Caco-2 (cell line): Measurements from ENCODE around the gene SNRNP25. TPM values are rescaled to one million over a fixed set of nuclear protein-coding genes. Genes with fewer than 3 reads are reported as not detected.

Source experiments
- BruUV-seq: library from RNA; stranded (reverse); fragments of 400-500 nt; replicated peaks from 2 replicates; lab custom pipeline; 2021; lab: Mats Ljungman, UMichigan
- CTCF ChIA-PET: fragments of 300-600 bp; sonication (Branson Sonifier 250); formaldehyde crosslinking; loops from one replicate; lab custom pipeline; 2022; ENCODE audit warnings: antibody characterized with exemption; lab: Charles Lee
- POLR2A ChIA-PET: fragments of 300-600 bp; sonication (Branson Sonifier 250); formaldehyde crosslinking; loops from one replicate; lab custom pipeline; 2022; ENCODE audit warnings: antibody characterized with exemption; lab: Charles Lee
- DNase-seq, 2 experiments: peaks; one replicate each; pipeline versions ENCODE4 v3.0.0 to v3.0.0-alpha.2; 2020 to 2022
- H3K27me3 ChIP-seq: replicated peaks from 2 replicates; pipeline ENCODE4 v1.6.0; 2011; ENCODE audit warnings: low read length; ENCODE audit not compliant: control insufficient read depth, insufficient read depth
- H3K36me3 ChIP-seq: 2 replicates; pipeline ENCODE4 v1.5.1; 2011; ENCODE audit warnings: low read length; ENCODE audit not compliant: control insufficient read depth, insufficient read depth
- H3K4me1 ChIP-seq: fragments of 250-450 bp; sonication (Bioruptor Pico); 2 replicates; pipeline ENCODE4 v1.5.1; 2020; ENCODE audit warnings: mild to moderate bottlenecking
- H3K4me3 ChIP-seq: 2 replicates; pipeline ENCODE4 v1.5.1; 2011; ENCODE audit warnings: low read depth, mild to moderate bottlenecking, control low read depth, low read length
- H3K9me3 ChIP-seq: fragments of 250-450 bp; sonication (Bioruptor Pico); 2 replicates; pipeline ENCODE4 v1.5.1; 2020; ENCODE audit warnings: mild to moderate bottlenecking, moderate library complexity
- H3K27ac Mint-ChIP-seq: one replicate; pipeline ENCODE4 v1.8.0; 2022; ENCODE audit warnings: mixed read lengths; ENCODE audit not compliant: unreplicated experiment
- H3K27me3 Mint-ChIP-seq: one replicate; pipeline ENCODE4 v1.8.0; 2022; ENCODE audit warnings: mixed read lengths; ENCODE audit not compliant: insufficient read depth, unreplicated experiment
- H3K36me3 Mint-ChIP-seq: one replicate; pipeline ENCODE4 v1.8.0; 2022; ENCODE audit warnings: mild to moderate bottlenecking, mixed read lengths; ENCODE audit not compliant: insufficient read depth, unreplicated experiment
- H3K4me1 Mint-ChIP-seq: one replicate; pipeline ENCODE4 v1.8.0; 2022; ENCODE audit warnings: low read depth, mixed read lengths; ENCODE audit not compliant: unreplicated experiment
- H3K4me3 Mint-ChIP-seq: one replicate; pipeline ENCODE4 v1.8.0; 2022; ENCODE audit warnings: mild to moderate bottlenecking, moderate library complexity, mixed read lengths; ENCODE audit not compliant: unreplicated experiment
- H3K9me3 Mint-ChIP-seq: one replicate; pipeline ENCODE4 v1.8.0; 2022; ENCODE audit warnings: mixed read lengths; ENCODE audit not compliant: unreplicated experiment
- intact Hi-C: fragments of 100-400 bp; cut with micrococcal nuclease; formaldehyde crosslinking; loops from one replicate; pipeline ENCODE4 v1.10.0; 2022; ENCODE audit not compliant: unreplicated experiment
- total RNA-seq: library from RNA; stranded (reverse); gene quantifications from 2 replicates; pipeline ENCODE4 v1.2.3, GENCODE V29; 2022
- TF ChIP-seq, protein P1 (sequence below), 2 experiments: fragments of 200-600 bp in 1 of 2; IDR thresholded peaks; 1 replicate in 1 of 2; 2 replicates in 1 of 2; pipeline versions ENCODE4 v1.5.1 to v1.8.0; 2011 to 2022; ENCODE audit warnings: antibody characterized with exemption in 1 of 2, control low read depth in 1 of 2, inconsistent platforms in 1 of 2, low read depth in 1 of 2, low read length in 1 of 2, mild to moderate bottlenecking in 1 of 2, moderate library complexity in 1 of 2; ENCODE audit not compliant: insufficient read depth in 1 of 2, severe bottlenecking in 1 of 2, unreplicated experiment in 1 of 2

The SNRNP25 gene
- total RNA-seq, 1 experiment from 2014 or later = 57.1 TPM

DNA sequence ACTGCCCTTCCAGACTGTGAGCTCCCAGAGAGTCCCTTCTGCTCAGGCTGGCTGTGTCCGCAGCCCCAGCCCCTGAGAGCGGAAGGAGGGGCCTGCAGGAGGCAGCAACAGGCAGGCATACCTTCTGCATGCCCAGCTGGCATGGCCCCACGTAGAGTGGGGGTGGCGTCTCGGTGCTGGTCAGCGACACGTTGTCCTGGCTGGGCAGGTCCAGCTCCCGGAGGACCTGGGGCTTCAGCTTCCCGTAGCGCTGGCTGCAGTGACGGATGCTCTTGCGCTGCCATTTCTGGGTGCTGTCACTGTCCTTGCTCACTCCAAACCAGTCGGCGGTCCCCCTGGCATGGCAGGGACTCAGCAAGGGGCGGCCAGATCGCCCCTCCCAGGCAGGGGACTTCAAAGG lies 9.8 kb downstream of the SNRNP25 start:
- no peak overlapping the region for H3K4me3 Mint-ChIP-seq
- H3K4me1 Mint-ChIP-seq = no peaks in the 10 kb centered on the region
- Histone ChIP-seq H3K4me1 (no peaks in the 10 kb centered on the region), H3K4me3 (no peak overlapping the region), H3K9me3 (no peaks in the 10 kb centered on the region), H3K36me3 (no peaks in the 10 kb centered on the region; the same call in none of the 2 replicates), H3K27me3 (no peaks in the 10 kb centered on the region)
- no peak for DNase-seq
- no peaks in the 10 kb centered on the region for H3K9me3 Mint-ChIP-seq
- TF ChIP-seq, protein P1, sequence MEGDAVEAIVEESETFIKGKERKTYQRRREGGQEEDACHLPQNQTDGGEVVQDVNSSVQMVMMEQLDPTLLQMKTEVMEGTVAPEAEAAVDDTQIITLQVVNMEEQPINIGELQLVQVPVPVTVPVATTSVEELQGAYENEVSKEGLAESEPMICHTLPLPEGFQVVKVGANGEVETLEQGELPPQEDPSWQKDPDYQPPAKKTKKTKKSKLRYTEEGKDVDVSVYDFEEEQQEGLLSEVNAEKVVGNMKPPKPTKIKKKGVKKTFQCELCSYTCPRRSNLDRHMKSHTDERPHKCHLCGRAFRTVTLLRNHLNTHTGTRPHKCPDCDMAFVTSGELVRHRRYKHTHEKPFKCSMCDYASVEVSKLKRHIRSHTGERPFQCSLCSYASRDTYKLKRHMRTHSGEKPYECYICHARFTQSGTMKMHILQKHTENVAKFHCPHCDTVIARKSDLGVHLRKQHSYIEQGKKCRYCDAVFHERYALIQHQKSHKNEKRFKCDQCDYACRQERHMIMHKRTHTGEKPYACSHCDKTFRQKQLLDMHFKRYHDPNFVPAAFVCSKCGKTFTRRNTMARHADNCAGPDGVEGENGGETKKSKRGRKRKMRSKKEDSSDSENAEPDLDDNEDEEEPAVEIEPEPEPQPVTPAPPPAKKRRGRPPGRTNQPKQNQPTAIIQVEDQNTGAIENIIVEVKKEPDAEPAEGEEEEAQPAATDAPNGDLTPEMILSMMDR (IDR thresholded peaks at IDR 0.05; ENCODE audit: insufficient read depth in 1 of 2, low read depth in 1 of 2, low read length in 1 of 2, severe bottlenecking in 1 of 2, unreplicated experiment in 1 of 2) = no peak
- intact Hi-C loops = no loop called here
- peaks cover 31% of the 10 kb centered on the region for H3K36me3 Mint-ChIP-seq
- ChIA-PET CTCF (interaction anchor here (0.9 kb wide), 1 partner anchor 33 kb away, joined by 4 read pairs; no protein-coding TSS in a partner anchor), POLR2A (no interaction called here)
- H3K27me3 Mint-ChIP-seq = no peaks in the 10 kb centered on the region
- no peak overlapping the region for H3K27ac Mint-ChIP-seq
- no TSS peak for BruUV-seq

DNA sequence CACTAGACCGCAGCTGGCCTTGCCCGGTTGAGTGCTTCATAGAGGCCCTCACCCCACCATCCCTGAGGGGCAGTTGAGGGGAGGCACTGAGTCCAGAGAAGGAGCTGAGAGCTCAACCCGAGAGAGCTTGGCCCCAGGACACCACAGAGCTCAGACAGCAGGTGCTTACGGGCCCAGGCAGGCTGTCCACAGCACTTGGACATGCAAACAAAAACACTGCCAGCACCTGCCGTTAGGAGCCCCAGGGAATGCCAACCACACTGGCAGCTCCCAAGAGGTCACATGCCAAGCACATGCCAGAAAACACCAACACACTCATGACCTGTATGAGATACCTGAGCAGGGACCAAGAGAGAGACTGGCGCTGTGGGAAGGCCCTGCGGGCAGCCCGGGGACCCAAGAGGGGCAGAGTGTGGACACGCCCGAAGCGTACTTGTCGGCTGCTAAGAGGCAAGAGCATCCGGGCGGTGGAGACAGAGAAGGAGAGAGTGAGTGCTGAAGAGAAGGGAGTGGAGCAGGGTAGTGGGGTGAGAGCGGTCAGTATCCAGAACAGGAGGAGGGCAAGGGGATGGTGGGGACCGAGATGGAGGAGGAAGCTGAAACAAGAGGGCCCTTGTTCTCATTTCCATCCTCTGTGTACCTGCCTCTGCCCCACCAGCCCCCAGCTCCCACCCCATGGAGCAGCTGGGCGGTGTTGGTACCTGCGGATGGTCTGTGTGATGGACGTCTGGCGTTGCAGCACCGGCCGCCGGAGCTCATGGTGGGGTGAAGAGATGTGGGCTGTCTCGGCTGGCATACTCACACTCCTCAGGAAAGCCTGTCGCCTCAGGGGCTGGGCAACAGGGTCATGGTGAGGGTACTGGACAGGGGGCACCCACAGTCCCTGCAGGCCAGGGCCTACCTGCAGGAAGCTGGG lies 10.6 kb downstream of the SNRNP25 start:
- H3K4me3 ChIP-seq = no peak overlapping the region
- Mint-ChIP-seq H3K36me3 (peaks cover 31% of the 10 kb centered on the region), H3K27me3 (no peaks in the 10 kb centered on the region), H3K4me3 (no peak overlapping the region), H3K4me1 (no peaks in the 10 kb centered on the region), H3K9me3 (no peaks in the 10 kb centered on the region), H3K27ac (no peak overlapping the region)
- H3K36me3 ChIP-seq = no peaks in the 10 kb centered on the region; the same call in none of the 2 replicates
- ChIA-PET CTCF (interaction anchor here (0.9 to 1.8 kb wide), 2 partner anchors 13 to 33 kb away, joined by 4 to 11 read pairs; partner anchors contain the start of gene MPG), POLR2A (no interaction called here)
- TF ChIP-seq, protein P1 (IDR thresholded peaks at IDR 0.05; ENCODE audit: insufficient read depth in 1 of 2, low read depth in 1 of 2, low read length in 1 of 2, severe bottlenecking in 1 of 2, unreplicated experiment in 1 of 2) = no peak
- no TSS peak for BruUV-seq
- intact Hi-C loops = no loop called here
- H3K4me1 ChIP-seq = no peaks in the 10 kb centered on the region
- no peaks in the 10 kb centered on the region for H3K27me3 ChIP-seq
- H3K9me3 ChIP-seq = no peaks in the 10 kb centered on the region
- DNase-seq = no peak

DNA sequence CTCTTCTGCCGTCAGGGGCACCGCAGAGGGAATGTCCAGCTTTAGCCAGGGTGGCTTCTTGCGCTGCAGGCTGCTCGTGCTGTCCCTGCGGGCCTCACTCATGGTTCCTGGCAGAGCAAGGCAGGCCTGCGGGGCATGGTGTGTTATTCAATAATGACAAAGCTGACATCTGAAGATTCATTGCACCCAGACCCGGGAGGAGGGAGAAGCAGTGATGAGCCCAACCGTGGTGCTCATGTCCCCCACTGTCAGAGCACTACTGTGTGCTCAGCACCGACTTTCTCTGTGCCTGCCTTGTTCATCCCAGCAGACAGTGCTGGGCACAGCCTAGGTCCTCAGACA lies 11.3 kb downstream of the SNRNP25 start:
- no peak overlapping the region for H3K4me3 ChIP-seq
- Mint-ChIP-seq H3K4me1 (no peaks in the 10 kb centered on the region), H3K27ac (no peak overlapping the region), H3K9me3 (no peaks in the 10 kb centered on the region), H3K4me3 (no peak overlapping the region), H3K27me3 (no peaks in the 10 kb centered on the region), H3K36me3 (peaks cover 26% of the 10 kb centered on the region)
- no TSS peak for BruUV-seq
- CTCF ChIA-PET = interaction anchor here (1.4 to 1.8 kb wide), 2 partner anchors 12 to 116 kb away, joined by 5 to 11 read pairs; partner anchors contain the start of genes HBQ1 and MPG
- no peaks in the 10 kb centered on the region for H3K9me3 ChIP-seq
- no peaks in the 10 kb centered on the region; the same call in none of the 2 replicates for H3K36me3 ChIP-seq
- H3K4me1 ChIP-seq = no peaks in the 10 kb centered on the region
- intact Hi-C loops = loop anchor here (1.0 kb wide), 1 partner anchor 32 kb away; no protein-coding TSS in a partner anchor
- no peak for DNase-seq
- POLR2A ChIA-PET = no interaction called here
- TF ChIP-seq, protein P1 (IDR thresholded peaks at IDR 0.05; ENCODE audit: insufficient read depth in 1 of 2, low read depth in 1 of 2, low read length in 1 of 2, severe bottlenecking in 1 of 2, unreplicated experiment in 1 of 2) = no peak
- no peaks in the 10 kb centered on the region for H3K27me3 ChIP-seq
